Activated T-helper 17 cell treated with anti-CD3 and anti-CD28 coated beads, Interleukin-2, amount 50 U/mL, for 72 hours (primary cell): ENCODE results near the gene AGAP2. TPM values are rescaled to one million over a fixed set of nuclear protein-coding genes. Genes with fewer than 3 reads are reported as not detected.

Experiments
- ATAC-seq: fragments of 150-1000 bp; cut with Tn5 transposase; replicated peaks from 2 replicates; pipeline ENCODE4 v1.10.0; 2021; ENCODE audit warnings: mild to moderate bottlenecking, moderate library complexity
- H3K27ac Mint-ChIP-seq: one replicate; pipeline ENCODE4 v1.8.0; 2022; ENCODE audit warnings: mixed read lengths
- H3K27me3 Mint-ChIP-seq: one replicate; pipeline ENCODE4 v1.8.0; 2022; ENCODE audit warnings: mixed read lengths
- H3K36me3 Mint-ChIP-seq: one replicate; pipeline ENCODE4 v1.8.0; 2022; ENCODE audit warnings: low read depth, mild to moderate bottlenecking, mixed read lengths
- H3K4me1 Mint-ChIP-seq: one replicate; pipeline ENCODE4 v1.8.0; 2022; ENCODE audit warnings: mixed read lengths
- H3K4me3 Mint-ChIP-seq: one replicate; pipeline ENCODE4 v1.8.0; 2022; ENCODE audit warnings: mild to moderate bottlenecking, mixed read lengths
- H3K9me3 Mint-ChIP-seq: one replicate; pipeline ENCODE4 v1.8.0; 2022; ENCODE audit warnings: mixed read lengths
- total RNA-seq, 2 donors: library from RNA; stranded (reverse); gene quantifications; one replicate each; pipeline ENCODE4 v1.2.3, GENCODE V29; 2022

AGAP2 gene
- total RNA-seq, result 10 to 100 TPM; 34.9 to 52.0 TPM

- peak within 1 kb of the TSS; percentile 99 for H3K4me3 Mint-ChIP-seq
- H3K27me3 Mint-ChIP-seq, result no peaks in the 10 kb centered on the region
- peaks cover 51% of the 10 kb centered on the region for H3K36me3 Mint-ChIP-seq
- ATAC-seq, result no peak
- peaks cover 22% of the 10 kb centered on the region for H3K4me1 Mint-ChIP-seq
- peak within 1 kb of the TSS; percentile 80 for H3K27ac Mint-ChIP-seq
- H3K9me3 Mint-ChIP-seq, result no peaks in the 10 kb centered on the region
Observed at GRCh38 chr12:57738661-57739237, at the start of gene AGAP2. Gene AGAP2 (minus strand): TSS chr12:57738742. CDS start chr12:57738246, 496 bp downstream.

- no peak for ATAC-seq
- H3K27ac Mint-ChIP-seq, result no peak overlapping the region
- H3K27me3 Mint-ChIP-seq, result no peaks in the 10 kb centered on the region
- peaks cover 59% of the 10 kb centered on the region for H3K36me3 Mint-ChIP-seq
- H3K4me3 Mint-ChIP-seq, result peak overlapping the region; percentile 97
- H3K9me3 Mint-ChIP-seq, result no peaks in the 10 kb centered on the region
- H3K4me1 Mint-ChIP-seq, result peaks cover 38% of the 10 kb centered on the region
Observed at GRCh38 chr12:57783861-57784260, 45.3 kb upstream of the AGAP2 start.

GRCh38 chr12:57783466-57783801 lies 44.9 kb upstream of the AGAP2 start:
- H3K9me3 Mint-ChIP-seq, result no peaks in the 10 kb centered on the region
- H3K36me3 Mint-ChIP-seq, result peaks cover 54% of the 10 kb centered on the region
- H3K4me1 Mint-ChIP-seq, result peaks cover 38% of the 10 kb centered on the region
- H3K27ac Mint-ChIP-seq, result peak overlapping the region; percentile 98
- no peaks in the 10 kb centered on the region for H3K27me3 Mint-ChIP-seq
- H3K4me3 Mint-ChIP-seq, result peak overlapping the region; percentile 97
- no peak for ATAC-seq

- H3K27me3 Mint-ChIP-seq, result no peaks in the 10 kb centered on the region
- H3K9me3 Mint-ChIP-seq, result no peaks in the 10 kb centered on the region
- H3K27ac Mint-ChIP-seq, result peak within 1 kb of the TSS; percentile 98
- ATAC-seq, result peak; percentile 93
- H3K4me1 Mint-ChIP-seq, result peaks cover 38% of the 10 kb centered on the region
- peak within 1 kb of the TSS; percentile 97 for H3K4me3 Mint-ChIP-seq
- H3K36me3 Mint-ChIP-seq, result peaks cover 48% of the 10 kb centered on the region
Observed at GRCh38 chr12:57782608-57783465, 44.3 kb upstream of the AGAP2 start, which contains the start of gene TSFM. Gene TSFM (plus strand): TSS chr12:57782787. CDS start chr12:57782802, 15 bp downstream.

GRCh38 chr12:57782243-57782607 lies 43.7 kb upstream of the AGAP2 start:
- H3K27me3 Mint-ChIP-seq, result no peaks in the 10 kb centered on the region
- peaks cover 38% of the 10 kb centered on the region for H3K4me1 Mint-ChIP-seq
- H3K27ac Mint-ChIP-seq, result peak overlapping the region; percentile 98
- peak; percentile 6 for ATAC-seq
- H3K9me3 Mint-ChIP-seq, result no peaks in the 10 kb centered on the region
- peaks cover 42% of the 10 kb centered on the region for H3K36me3 Mint-ChIP-seq
- peak overlapping the region; percentile 97 for H3K4me3 Mint-ChIP-seq

GRCh38 chr12:57781801-57782200 lies 43.3 kb upstream of the AGAP2 start:
- Mint-ChIP-seq H3K36me3 (peaks cover 38% of the 10 kb centered on the region), H3K4me3 (peak overlapping the region; percentile 97), H3K27ac (peak overlapping the region; percentile 98), H3K9me3 (no peaks in the 10 kb centered on the region), H3K27me3 (no peaks in the 10 kb centered on the region), H3K4me1 (peaks cover 38% of the 10 kb centered on the region)
- no peak for ATAC-seq

GRCh38 chr12:57781244-57781643 lies 42.7 kb upstream of the AGAP2 start:
- Mint-ChIP-seq H3K36me3 (peaks cover 33% of the 10 kb centered on the region), H3K27ac (peak overlapping the region; percentile 98), H3K27me3 (no peaks in the 10 kb centered on the region), H3K4me3 (peak overlapping the region; percentile 97), H3K4me1 (peaks cover 33% of the 10 kb centered on the region), H3K9me3 (no peaks in the 10 kb centered on the region)
- no peak for ATAC-seq

- ATAC-seq, result no peak
- H3K27me3 Mint-ChIP-seq, result no peaks in the 10 kb centered on the region
- H3K36me3 Mint-ChIP-seq, result peaks cover 32% of the 10 kb centered on the region
- peaks cover 37% of the 10 kb centered on the region for H3K4me1 Mint-ChIP-seq
- peak overlapping the region; percentile 5 for H3K4me3 Mint-ChIP-seq
- peak overlapping the region; percentile 98 for H3K27ac Mint-ChIP-seq
- no peaks in the 10 kb centered on the region for H3K9me3 Mint-ChIP-seq
Observed at GRCh38 chr12:57780284-57780897, 41.8 kb upstream of the AGAP2 start.

GRCh38 chr12:57779736-57780135 lies 41.2 kb upstream of the AGAP2 start:
- H3K27ac Mint-ChIP-seq, result peak overlapping the region; percentile 5
- H3K36me3 Mint-ChIP-seq, result peaks cover 30% of the 10 kb centered on the region
- no peak overlapping the region for H3K4me3 Mint-ChIP-seq
- no peaks in the 10 kb centered on the region for H3K27me3 Mint-ChIP-seq
- no peaks in the 10 kb centered on the region for H3K9me3 Mint-ChIP-seq
- no peak for ATAC-seq
- peaks cover 37% of the 10 kb centered on the region for H3K4me1 Mint-ChIP-seq

GRCh38 chr12:57777911-57778310 lies 39.4 kb upstream of the AGAP2 start:
- Mint-ChIP-seq H3K9me3 (no peaks in the 10 kb centered on the region), H3K27ac (no peak overlapping the region), H3K4me3 (no peak overlapping the region), H3K36me3 (peaks cover 24% of the 10 kb centered on the region), H3K4me1 (peaks cover 34% of the 10 kb centered on the region), H3K27me3 (no peaks in the 10 kb centered on the region)
- no peak for ATAC-seq

- Mint-ChIP-seq H3K9me3 (no peaks in the 10 kb centered on the region), H3K27ac (no peak overlapping the region), H3K36me3 (peaks cover 18% of the 10 kb centered on the region), H3K4me1 (peaks cover 30% of the 10 kb centered on the region), H3K4me3 (no peak overlapping the region), H3K27me3 (no peaks in the 10 kb centered on the region)
- ATAC-seq, result no peak
Observed at GRCh38 chr12:57777367-57777766, 38.8 kb upstream of the AGAP2 start.

- no peak for ATAC-seq
Observed at GRCh38 chr12:57776247-57776587, 37.7 kb upstream of the AGAP2 start.

GRCh38 chr12:57775563-57776246 lies 37.2 kb upstream of the AGAP2 start:
- Mint-ChIP-seq H3K4me3 (no peak overlapping the region), H3K4me1 (peaks cover 31% of the 10 kb centered on the region), H3K27me3 (no peaks in the 10 kb centered on the region), H3K27ac (peak overlapping the region; percentile 8), H3K9me3 (no peaks in the 10 kb centered on the region), H3K36me3 (peaks cover 30% of the 10 kb centered on the region)
- no peak for ATAC-seq

More at GRCh38 chr12:57776247-57776587, 37.7 kb upstream of the AGAP2 start:
- H3K27ac Mint-ChIP-seq, result peak overlapping the region; percentile 8
- H3K27me3 Mint-ChIP-seq, result no peaks in the 10 kb centered on the region
- peaks cover 25% of the 10 kb centered on the region for H3K36me3 Mint-ChIP-seq
- peaks cover 26% of the 10 kb centered on the region for H3K4me1 Mint-ChIP-seq
- H3K4me3 Mint-ChIP-seq, result no peak overlapping the region
- H3K9me3 Mint-ChIP-seq, result no peaks in the 10 kb centered on the region

- H3K4me3 Mint-ChIP-seq, result no peak overlapping the region
- no peaks in the 10 kb centered on the region for H3K9me3 Mint-ChIP-seq
- no peak for ATAC-seq
- peaks cover 32% of the 10 kb centered on the region for H3K4me1 Mint-ChIP-seq
- H3K27ac Mint-ChIP-seq, result no peak overlapping the region
- H3K27me3 Mint-ChIP-seq, result no peaks in the 10 kb centered on the region
- peaks cover 36% of the 10 kb centered on the region for H3K36me3 Mint-ChIP-seq
Observed at GRCh38 chr12:57775044-57775443, 36.5 kb upstream of the AGAP2 start.
